GM21825 (cell line): Measurements from ENCODE around the gene MAD1L1.

Source experiments
- ATAC-seq: cut with Tn5 transposase; IDR thresholded peaks from one replicate; pipeline ENCODE4 v1.9.1; 2021; ENCODE audit warnings: mild to moderate bottlenecking, moderate library complexity; ENCODE audit not compliant: unreplicated experiment

Gene MAD1L1

GRCh38 chr7:2158331-2159175 lies 74.2 kb downstream of the MAD1L1 start:
- ATAC-seq, result no peak

- ATAC-seq, result no peak
Measured at GRCh38 chr7:2157473-2158279, 75.1 kb downstream of the MAD1L1 start.

DNA sequence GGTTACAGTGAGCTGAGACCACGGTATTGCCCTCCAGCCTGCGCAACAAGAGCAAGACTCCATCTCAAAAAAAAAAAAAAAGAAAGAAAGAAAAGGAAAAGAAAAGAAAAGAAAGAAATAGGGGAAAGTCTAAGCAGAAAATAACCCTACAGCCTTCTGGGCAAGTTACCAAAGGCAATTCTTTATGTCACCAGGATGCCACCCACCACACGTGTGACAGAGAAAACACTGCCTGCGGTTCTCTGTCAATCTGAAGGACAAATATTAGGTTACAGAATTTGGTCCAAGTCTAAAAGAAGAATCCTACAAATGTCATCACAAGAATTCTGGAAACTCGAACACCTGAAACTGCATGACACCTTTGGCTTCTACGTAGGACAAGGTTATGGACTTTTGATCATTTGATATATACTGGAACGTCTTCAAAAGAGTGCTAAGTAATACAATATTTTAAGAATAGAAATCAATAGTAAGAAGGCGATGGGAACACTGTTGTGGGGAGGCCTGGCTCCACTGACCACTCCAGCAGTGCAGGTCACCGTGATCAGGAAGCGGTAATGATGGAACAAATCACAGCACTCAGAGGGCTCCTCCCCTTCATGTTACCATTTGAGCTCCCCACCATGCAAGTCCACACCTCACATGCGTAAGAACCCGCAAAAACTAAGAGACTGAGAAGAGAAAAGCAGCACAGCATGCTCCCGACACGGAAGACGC lies 75.8 kb downstream of the MAD1L1 start:
- no peak for ATAC-seq

DNA sequence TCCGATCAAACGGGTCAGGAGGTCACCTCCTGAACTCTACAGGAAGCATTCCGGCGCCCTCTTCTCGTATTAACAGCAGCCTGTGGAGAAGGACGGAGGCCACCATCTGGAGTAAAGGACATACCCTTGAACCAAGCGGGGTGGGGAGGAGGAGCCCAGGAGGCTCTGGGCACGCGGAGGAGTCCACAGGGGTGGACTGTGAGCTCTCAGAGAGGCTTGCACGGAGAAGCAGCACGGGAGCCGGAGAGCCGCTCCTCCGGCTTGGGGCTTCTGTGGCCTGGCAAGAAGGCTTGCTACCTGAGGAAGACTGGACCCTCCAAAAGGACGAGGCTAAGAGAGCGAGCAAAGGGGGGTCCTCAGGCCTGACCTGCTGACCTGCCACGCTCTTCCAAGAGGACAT lies 77.9 kb downstream of the MAD1L1 start:
- ATAC-seq, result no peak

DNA sequence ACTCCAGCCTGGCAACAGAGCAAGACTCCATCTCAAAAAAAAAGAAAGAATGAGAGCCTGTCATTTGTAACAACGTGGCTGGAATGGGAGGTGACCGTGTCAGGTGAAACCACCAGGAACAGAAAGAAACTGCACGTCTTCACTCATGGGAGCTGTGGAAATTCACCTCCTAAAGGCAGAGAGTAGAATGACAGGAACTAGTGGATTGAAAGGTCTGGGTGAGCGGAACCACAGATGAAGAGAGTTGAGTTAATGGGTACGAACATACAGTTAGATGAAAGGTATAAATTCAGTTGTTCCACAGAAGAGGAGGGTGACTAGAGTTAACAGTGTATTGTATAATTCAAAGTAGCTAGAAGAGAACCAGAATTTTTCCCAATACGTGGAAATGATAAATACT lies 78.6 kb downstream of the MAD1L1 start:
- no peak for ATAC-seq

GRCh38 chr7:2152646-2153045 lies 80.1 kb downstream of the MAD1L1 start:
- ATAC-seq, result no peak

- ATAC-seq, result no peak
Measured at GRCh38 chr7:2151801-2152612, 80.7 kb downstream of the MAD1L1 start.

GRCh38 chr7:2151237-2151636 lies 81.5 kb downstream of the MAD1L1 start:
- no peak for ATAC-seq

DNA sequence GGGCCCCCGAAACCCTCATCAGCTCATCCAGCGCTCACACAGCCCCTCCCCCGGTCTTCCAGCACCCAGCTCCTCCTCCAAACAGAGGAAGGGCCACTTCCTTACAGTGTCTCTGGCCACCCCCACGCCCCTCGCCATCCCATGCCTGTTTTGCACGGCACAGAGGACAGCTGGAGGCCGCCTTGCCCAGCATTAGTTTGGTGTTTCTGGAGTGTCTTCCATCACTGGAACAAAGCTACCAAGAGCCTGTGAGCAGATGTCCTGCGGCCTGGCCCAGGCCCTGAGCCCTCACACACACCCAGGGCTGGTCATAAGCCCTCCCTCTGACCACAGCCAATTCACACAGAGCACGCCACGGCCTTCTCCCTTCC lies 82.3 kb downstream of the MAD1L1 start:
- no peak for ATAC-seq

DNA sequence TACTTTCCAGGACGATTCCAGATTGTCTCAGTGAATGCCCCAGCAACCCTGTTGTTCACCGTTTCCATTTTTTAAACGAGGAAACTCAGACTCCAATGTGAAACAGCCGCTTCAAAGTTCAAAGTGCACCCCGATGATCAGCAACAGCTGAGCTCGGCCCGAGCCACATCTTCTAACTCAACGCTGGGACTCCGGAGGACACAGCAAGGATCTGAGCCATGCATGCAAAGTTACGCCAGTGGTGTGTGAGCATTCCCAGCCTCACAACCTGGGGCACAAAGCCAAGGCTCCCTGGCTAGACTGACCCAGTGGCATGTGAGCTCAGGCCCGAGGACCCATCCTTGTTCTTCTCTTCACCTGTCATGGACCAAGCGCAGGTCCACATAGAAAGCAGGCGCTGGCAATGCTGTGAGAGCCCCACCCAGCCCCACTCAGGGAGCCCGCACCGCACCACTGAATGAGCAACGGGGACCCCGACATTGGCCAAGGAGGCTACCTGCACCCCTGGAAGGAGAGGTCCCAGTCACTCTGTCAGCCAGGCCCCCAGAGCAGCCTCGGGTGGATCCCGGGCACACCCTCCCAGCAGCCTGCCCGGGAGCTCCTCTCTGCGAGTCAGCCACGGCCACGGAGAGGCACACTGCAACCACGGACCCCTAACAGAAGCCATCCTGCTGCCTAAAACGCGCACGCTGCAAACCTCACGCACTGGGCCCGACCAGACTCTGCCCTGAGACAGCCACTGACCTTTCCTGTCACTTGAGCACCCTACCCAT lies 82.9 kb downstream of the MAD1L1 start:
- no peak for ATAC-seq

DNA sequence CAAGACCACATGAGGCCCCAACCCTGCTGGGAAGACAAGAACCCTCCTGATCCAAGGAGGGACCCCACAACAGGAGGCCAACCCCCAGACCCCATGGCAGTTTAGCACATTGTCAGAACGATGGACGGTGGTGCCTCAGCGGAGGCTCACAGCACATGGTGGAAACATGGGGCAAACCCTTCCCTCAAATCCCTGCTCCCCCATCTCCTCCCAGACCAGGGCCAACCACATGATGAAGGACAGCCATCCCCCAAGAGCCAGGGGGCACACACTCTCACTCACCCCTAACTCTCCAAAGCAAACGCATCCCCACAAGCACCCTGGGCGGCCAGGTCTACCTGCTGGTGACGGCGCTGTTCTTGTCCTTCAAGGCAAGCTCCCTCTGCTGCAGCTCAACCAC lies 83.9 kb downstream of the MAD1L1 start:
- no peak for ATAC-seq

DNA sequence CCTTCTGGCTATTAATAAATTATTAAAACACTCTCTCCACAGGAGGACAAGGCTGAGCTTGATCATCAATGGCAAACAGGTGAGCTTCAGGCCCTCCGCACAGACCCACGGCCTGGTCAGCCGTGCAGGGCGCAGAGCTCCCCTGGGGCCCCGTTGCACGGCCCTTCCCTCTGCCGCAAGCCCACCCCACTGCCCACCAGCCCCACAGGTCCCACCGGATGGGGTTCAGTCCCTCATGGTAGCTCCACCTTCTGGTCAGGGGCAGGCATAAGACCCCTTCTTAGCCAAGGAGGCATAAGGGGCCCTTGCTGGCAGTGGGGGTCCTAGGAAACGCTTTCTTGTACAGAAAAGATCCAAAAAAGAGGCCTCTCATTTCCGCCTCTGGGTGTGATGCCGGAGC lies 84.6 kb downstream of the MAD1L1 start:
- ATAC-seq, result no peak

DNA sequence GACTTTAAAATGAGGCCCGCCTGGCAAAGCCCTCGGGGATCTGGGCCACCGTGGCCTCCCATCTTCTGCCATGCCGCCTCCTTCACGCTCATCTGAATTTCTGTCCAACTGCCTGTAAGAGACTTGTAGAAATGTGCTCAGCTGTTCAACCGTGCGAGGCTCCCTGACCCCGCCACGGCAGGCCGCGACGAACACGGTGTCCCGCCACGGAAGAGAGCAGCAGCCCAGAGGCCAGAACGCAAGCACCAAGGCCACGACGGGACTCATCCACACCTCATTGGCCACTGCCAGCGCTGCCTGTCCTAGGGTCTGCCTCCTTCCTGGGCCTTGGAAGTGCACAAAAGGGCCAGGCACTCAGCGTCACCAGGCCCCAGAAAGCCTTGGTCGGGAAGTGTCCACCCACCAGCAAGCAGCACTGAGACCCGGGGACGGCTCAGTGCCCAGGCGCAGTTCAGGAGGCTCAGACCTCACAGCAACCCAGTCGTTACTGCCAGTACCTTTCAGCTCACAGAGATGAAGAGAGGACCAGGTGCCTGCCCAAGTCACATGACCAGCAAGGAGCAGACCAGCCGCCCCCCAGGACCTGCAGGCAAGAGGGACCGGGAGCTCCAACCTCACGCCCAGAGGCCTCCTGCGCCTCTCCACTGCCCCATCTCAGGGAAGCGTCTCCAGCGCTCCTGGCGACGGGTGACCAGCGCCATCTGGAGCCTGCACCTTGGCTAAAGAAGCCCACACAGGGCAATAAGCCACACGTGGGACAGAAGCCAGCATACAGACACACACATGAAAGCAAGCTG lies 85.9 kb downstream of the MAD1L1 start:
- no peak for ATAC-seq

- no peak for ATAC-seq
Measured at GRCh38 chr7:2145835-2146580, 86.7 kb downstream of the MAD1L1 start.

GRCh38 chr7:2144926-2145325 lies 87.8 kb downstream of the MAD1L1 start:
- no peak for ATAC-seq

DNA sequence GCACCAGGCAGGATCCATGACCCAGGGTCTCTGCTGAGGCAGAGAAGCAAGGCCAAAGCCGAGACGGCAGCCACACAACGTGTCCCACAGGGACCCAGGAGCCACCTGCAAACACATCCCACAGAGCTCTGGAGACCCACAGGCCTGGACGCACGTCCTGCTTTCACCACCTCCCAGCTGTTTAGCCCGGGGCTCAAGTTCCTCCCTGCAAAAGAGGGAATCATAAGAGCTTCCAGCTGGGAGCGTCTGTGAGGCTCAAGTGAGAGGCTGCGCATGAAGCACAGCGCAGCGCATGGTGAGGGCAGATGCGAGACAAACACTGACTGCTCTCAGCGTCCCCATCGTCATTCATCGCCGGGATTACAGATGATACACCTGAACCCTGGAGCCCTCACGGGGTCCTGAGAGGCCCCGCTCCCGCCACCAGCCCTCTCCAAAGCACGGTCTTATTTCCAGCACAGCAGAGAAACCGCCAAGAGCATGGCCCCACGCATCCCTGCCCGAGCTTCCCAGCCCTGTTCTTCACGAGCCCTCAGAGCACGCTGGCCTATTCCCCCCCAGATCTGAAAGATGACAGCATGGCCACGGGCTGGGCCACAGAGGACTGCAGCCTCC lies 88.7 kb downstream of the MAD1L1 start:
- no peak for ATAC-seq

DNA sequence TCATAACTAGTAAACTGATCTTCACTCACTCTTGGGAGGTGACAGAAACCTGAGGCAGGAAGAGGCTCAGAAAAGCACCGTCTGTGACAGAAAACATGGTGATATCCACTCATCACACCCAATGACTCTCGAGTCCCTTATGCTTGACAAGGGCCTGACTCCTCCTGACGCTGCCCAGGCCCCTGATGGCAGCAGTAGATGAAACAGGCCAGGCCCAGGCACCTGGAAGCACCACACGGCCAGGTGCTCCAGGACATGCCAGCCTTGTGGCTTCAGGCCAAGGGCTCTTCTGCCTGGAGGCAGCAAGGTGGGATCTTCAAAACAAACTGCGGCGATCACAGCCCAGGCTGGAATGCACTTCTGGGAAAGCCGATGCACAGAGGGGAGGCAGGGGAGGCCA lies 89.3 kb downstream of the MAD1L1 start:
- no peak for ATAC-seq

GRCh38 chr7:2142386-2142785 lies 90.4 kb downstream of the MAD1L1 start:
- ATAC-seq, result no peak
